ENCODE results near the gene PAPLN.

DNA sequence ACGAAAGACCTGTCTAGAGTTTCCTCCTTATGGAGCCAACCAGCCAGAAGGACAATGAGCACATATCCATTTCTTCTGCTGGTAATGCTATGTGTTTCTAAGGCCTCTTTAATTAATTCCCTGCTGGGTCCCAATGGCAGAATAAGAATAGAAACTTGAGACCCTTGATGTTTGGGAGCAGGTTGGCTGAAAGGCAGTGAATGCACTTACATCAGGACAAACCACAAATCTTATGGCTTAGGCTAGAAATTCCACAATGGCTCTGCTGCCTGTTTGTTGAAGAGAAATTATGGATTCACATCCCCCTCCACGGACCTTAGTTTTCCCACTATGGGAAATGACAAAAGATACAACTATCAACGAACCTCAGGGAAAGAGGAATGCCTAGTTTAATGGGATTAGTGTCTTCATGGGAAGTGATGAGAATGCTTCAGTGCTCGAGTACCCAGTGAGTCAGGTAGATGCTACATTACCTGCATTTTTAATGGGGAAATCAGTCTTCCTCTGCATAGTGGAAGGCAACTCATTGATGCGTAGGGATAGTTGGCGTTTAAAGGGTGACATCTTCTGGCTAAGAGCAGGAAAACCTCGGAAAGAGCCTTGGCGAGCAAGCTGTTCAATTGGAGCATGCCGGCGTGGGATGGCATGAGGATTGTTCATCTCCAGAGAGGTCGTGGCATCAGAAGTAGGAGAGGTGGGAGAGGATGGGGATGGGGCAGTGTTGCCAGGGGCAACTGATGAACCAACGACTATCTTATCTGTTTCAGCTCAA lies 46.5 kb downstream of the PAPLN start:
- no peak for TF ChIP-seq CTCF (IDR thresholded peaks at IDR 0.05; ENCODE audit: insufficient read depth, low read length)
- TF ChIP-seq, protein P1, sequence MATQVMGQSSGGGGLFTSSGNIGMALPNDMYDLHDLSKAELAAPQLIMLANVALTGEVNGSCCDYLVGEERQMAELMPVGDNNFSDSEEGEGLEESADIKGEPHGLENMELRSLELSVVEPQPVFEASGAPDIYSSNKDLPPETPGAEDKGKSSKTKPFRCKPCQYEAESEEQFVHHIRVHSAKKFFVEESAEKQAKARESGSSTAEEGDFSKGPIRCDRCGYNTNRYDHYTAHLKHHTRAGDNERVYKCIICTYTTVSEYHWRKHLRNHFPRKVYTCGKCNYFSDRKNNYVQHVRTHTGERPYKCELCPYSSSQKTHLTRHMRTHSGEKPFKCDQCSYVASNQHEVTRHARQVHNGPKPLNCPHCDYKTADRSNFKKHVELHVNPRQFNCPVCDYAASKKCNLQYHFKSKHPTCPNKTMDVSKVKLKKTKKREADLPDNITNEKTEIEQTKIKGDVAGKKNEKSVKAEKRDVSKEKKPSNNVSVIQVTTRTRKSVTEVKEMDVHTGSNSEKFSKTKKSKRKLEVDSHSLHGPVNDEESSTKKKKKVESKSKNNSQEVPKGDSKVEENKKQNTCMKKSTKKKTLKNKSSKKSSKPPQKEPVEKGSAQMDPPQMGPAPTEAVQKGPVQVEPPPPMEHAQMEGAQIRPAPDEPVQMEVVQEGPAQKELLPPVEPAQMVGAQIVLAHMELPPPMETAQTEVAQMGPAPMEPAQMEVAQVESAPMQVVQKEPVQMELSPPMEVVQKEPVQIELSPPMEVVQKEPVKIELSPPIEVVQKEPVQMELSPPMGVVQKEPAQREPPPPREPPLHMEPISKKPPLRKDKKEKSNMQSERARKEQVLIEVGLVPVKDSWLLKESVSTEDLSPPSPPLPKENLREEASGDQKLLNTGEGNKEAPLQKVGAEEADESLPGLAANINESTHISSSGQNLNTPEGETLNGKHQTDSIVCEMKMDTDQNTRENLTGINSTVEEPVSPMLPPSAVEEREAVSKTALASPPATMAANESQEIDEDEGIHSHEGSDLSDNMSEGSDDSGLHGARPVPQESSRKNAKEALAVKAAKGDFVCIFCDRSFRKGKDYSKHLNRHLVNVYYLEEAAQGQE (IDR thresholded peaks at IDR 0.05; ENCODE audit: insufficient replicate concordance, low read depth), result no peak
- no peak for TF ChIP-seq GABPA (IDR thresholded peaks at IDR 0.05; ENCODE audit: low read depth)
- TF ChIP-seq POLR2AphosphoS5 (IDR thresholded peaks at IDR 0.05; ENCODE audit: low read depth), result no peak

Measured in HL-60 (cell line).